GM21423 (cell line): ENCODE data around the gene LDLR.
"Not testable (repeated sequence)": the region's sequence is repeated elsewhere in the genome, so short reads cannot be mapped to it uniquely, and the experiment has no call there.

Experiments used
- ATAC-seq: cut with Tn5 transposase; IDR thresholded peaks from one replicate; pipeline ENCODE4 v1.9.1; 2021; ENCODE audit warnings: mild to moderate bottlenecking, moderate library complexity; ENCODE audit not compliant: unreplicated experiment

The LDLR gene

DNA sequence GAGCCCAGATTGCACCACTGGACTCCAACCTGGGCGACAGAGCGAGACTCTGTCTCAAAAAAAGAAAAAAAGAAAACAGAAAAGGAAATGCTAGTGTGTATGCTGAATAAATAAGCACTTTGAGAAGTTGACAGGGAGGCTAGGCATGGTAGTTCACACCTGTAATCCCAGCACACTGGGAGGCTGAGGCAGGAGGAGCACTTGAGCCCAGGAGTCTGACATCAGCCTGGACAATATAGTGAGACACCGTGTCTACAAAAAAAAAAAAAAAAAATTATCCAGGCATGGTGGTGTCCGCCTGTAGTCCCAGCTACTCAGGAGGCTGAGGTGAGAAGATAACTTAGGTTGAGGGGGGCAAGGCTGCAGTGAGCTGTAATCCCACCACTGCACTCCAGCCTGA lies 19.1 kb upstream of the LDLR start:
- ATAC-seq: no peak

DNA sequence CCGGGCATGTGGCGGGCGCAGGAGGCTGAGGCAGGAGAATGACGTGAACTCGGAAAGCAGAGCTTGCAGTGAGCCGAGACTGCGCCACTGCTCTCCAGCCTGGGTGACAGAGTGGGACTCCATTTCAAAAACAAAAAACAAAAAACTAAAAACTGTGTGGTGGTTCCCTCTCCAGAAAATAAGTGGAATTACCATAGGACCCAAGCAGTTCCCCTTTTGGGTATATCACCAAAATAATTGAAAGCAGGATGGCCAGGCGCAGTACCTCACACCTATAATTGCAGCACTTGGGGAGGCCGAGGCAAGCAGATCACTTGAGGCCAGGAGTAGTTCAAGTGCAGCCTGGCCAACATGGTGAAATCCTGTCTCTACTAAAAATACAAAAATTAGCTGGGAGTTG lies 15.7 kb upstream of the LDLR start:
- no peak for ATAC-seq

DNA sequence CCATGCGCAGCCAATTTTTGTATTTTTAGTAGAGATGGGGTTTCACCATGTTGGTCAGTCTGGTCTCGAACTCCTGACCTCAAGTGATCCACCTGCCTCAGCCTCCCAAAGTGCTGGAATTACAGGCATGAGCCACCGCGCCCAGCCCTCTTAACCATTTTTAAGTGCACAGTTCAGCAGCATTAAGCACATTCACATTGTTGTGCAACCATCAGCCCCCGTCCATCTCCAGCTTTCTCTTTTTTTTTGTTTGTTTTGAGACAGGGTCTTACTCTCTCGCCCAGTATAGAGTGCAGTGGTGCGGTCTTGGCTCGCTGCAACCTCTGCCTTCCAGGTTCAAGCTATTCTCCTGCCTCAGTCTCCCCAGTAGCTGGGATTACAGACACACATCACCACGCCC lies 12.5 kb upstream of the LDLR start:
- ATAC-seq: not testable (repeated sequence)

DNA sequence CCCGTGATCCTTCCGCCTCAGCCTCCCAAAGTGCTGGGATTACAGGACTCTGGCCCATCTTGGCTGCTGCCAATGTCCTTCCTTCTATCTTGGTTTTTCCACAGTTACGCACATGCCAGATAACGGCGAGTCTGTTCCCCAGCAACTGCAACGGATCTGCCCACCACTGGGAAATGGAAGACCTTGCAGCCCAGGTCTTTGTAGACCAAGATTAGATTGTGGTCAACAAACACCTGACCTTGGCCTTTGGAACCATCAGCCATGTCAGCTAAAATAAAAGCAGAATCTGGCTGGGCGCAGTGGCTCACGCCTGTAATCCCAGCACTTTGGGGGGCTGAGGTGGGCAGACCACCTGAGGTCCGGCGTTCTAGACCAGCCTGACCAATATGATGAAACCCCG lies 10.4 kb upstream of the LDLR start:
- no peak for ATAC-seq

DNA sequence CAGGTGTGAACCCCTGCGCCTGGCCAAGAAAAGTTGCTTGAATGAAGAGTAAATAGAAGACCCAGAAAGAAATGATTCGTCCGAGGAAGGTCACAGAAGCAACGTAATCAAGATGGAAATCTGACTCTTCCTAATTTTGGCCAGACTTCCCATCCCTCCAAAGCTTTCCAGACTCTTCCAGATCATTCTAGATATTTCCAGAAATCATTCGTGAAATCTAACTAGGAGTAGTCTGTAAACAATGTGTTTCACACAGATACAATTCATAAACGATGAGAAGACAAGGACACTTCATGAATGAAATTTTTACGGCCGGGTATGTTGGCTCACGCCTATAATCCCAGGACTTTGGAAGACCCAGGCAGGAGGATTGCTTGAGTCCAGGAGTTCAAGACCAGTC lies 9.3 kb upstream of the LDLR start:
- ATAC-seq: no peak

DNA sequence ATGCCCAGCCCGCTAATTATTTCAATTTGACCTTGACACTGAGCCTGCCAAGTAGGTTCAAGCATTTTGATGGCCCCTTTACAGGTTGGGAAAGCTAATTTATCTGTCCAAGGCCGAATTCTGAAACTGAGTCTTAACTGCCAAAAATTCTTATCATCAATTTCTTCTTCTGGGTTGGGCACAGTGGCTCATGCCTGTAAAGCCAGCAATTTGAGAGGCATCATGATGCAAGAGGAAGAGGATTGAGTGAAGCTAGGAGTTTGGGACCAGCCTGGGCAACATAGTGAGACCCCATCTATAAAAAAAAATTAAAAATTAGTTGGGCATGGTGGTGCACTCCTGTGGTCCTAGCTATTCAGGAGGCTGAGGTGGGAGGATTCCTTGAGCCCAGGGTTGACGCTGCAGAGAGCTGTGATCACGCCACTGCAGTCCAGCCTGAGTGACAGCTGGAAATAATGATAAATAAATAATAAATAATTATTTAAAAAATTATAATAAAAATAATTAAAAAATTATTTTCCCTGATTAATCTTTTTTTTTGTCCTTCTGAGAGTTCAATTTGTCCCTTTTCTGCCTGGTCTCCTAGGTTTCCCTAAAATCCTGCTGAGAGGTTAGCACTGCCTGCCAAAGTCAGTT lies 1.3 kb upstream of the LDLR start:
- ATAC-seq: no peak

DNA sequence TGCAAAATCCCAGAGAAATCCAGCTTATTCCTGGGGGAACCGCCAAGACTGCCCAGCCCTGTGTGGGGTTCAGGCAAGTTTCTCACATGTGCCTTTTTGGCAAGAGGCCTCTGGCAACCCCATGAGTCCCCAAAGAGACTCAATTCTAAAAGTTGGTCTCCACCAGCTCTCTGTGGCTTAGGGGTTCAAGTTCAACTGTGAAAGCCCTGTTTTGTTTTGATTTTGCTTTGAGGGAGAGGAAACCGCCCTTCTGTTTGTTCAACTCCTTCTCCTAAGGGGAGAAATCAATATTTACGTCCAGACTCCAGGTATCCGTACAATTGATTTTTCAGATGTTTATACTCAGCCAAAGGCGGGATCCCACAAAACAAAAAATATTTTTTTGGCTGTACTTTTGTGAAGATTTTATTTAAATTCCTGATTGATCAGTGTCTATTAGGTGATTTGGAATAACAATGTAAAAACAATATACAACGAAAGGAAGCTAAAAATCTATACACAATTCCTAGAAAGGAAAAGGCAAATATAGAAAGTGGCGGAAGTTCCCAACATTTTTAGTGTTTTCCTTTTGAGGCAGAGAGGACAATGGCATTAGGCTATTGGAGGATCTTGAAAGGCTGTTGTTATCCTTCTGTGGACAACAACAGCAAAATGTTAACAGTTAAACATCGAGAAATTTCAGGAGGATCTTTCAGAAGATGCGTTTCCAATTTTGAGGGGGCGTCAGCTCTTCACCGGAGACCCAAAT lies 583 bp upstream of the LDLR start:
- ATAC-seq: no peak

DNA sequence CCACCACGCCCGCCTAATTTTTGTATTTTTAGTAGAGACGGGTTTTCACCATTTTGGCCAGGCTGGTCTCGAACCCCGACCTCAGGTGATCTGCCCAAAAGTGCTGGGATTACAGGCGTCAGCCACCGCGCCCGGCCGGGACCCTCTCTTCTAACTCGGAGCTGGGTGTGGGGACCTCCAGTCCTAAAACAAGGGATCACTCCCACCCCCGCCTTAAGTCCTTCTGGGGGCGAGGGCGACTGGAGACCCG lies 676 bp downstream of the LDLR start:
- not testable (repeated sequence) for ATAC-seq

DNA sequence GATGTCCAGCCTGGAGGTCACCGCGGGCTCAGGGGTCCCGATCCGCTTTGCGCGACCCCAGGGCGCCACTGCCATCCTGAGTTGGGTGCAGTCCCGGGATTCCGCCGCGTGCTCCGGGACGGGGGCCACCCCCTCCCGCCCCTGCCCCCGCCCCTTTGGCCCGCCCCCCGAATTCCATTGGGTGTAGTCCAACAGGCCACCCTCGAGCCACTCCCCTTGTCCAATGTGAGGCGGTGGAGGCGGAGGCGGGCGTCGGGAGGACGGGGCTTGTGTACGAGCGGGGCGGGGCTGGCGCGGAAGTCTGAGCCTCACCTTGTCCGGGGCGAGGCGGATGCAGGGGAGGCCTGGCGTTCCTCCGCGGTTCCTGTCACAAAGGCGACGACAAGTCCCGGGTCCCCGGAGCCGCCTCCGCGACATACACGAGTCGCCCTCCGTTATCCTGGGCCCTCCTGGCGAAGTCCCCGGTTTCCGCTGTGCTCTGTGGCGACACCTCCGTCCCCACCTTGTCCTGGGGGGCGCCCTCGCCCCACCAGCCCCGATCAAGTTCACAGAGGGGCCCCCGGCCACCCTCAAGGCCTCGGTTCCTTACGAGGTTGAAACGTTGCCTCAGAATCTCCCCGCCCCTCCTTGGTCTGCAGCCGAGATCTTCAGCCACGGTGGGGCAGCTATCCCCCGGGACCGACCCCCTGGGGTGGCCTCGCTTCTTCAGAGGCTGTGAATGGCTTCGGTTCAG lies 1.2 kb downstream of the LDLR start:
- ATAC-seq: peak; percentile 76

DNA sequence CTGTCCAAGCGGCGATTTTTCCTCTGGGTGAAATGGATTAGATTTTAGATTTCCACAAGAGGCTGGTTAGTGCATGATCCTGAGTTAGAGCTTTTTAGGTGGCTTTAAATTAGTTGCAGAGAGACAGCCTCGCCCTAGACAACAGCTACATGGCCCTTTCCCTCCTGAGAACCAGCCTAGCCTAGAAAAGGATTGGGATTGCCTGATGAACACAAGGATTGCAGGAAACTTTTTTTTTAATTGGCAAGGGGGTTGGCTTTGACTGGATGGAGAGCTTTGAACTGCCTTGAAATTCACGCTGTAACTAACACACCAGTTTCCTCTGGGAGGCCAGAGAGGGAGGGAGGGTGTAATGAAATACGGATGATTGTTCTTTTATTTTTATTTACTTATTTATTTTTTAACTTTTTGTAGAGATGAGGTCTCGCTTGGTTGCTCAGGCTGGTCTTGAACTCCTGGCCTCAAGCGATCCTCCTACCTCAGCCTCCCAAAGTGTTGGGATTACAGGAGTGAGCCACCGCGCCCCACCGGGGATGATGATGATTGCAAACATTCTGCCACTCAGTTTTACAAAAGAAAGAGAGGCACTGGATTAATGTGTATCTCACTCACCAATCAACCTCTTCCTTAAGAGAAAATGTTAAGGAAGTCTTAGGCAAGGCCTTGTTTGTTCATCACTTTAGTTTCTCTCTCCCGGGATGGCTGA lies 1.9 kb downstream of the LDLR start:
- no peak for ATAC-seq

DNA sequence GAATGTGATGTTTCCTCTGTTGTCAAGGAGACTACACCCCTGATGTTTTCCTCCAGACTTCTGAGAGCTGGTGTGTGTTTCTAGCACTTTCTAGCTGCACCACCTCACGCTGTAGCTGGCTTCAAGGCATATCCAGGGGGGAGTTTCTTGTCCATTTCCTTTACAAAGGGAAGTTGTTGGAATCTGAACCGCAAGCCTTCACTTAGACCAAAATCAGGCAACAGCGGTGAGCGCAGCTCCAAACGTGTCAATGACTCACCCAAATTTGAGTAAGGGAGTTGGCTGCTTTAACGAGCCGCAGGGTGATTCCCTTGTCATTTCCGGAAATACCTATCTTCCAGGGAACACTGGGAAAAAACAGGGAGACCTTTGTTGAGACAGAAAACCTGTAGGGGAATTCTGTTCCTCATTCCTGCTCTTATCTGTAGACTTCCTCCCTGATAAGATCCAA lies 2.5 kb downstream of the LDLR start:
- ATAC-seq: no peak

DNA sequence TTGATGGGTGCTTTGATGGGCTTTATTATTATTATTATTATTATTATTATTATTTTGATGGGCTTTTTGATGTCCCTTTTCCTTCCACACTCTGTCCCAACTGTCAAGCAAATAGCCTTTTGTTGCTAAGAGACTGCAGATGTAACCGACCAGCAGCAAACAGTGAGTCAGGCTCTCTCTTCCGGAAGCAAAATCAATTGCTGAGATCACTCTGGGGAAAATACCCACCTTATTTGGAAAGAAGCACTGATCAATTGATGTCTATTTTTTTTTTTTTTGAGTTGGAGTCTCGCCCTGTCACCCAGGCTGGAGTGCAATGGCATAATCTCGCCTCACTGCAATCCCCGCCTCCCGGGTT lies 2.9 kb downstream of the LDLR start:
- ATAC-seq: no peak

DNA sequence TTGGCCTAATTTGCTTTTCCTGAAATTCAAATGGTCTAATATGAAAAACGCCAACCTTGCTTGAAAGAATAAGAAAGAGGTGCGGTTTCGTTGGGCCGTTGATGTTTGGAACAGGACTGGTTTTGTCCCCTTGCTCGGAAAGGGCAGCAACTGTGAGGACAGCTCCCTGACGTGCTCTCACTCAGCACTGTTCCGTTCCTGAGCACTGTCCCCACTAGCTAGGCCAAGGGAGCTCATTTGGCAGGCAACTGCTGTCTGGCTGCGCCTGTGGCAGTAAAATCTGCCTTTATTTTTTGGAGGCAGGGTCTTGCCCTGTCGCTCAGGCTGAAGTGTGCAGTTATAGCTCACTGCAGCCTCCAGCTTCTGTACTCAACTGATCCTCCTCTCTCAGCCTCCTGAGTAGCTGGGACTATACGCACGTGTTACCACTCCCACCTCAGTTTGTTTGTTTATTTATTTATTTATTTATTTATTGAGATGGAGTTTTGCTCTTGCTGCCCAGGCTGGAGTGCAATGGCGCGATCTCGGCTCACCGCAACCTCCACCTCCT lies 4.5 kb downstream of the LDLR start:
- no peak for ATAC-seq

DNA sequence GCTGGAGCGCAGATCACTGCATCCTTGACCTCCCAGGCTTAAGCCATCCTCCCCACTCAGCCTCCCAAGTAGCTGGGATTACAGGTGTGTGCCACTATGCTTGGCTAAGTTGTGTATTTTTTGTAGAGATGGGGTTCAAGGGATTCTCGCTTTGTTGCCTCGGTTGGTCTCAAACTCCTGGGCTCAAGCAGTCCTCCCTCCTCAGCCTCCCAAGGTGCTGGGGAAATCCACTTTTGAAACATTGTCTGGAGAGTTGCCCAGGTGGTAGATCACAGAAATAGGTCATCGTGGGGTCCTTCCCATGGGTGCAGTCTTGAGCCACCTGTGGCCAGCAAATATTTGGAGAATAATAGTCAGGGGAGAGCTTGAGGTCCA lies 5.2 kb downstream of the LDLR start:
- ATAC-seq: no peak

DNA sequence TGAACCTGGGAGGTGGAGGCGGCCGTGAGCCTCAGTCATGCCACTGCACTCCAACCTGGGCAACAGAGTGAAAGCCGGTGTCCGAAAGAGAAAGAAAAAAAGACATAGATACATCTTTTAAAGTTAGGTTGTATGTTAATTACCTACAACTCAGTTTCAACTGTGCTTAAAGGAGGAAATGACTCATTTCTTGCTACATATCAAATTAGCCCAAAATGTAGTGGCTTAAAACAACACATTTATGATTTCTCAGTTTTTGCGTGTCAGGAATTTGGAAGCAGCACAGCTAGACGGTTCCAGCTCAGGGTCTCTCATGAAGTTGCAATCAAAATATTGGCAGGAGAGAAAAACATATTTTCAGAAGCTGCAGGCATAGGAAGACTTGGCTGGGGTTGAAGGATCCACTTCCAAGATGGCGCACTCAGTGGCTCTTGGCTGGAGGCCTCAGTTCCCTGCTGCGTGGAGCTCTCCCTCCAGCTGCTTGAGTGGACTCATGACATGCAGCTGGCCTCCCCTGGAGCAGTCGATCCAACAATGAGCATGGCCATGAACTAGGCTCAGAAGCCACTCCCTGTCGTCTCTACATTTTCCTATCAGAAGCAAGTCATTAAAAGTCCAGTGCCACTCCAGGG lies 7.1 kb downstream of the LDLR start:
- peak; percentile 47 for ATAC-seq

DNA sequence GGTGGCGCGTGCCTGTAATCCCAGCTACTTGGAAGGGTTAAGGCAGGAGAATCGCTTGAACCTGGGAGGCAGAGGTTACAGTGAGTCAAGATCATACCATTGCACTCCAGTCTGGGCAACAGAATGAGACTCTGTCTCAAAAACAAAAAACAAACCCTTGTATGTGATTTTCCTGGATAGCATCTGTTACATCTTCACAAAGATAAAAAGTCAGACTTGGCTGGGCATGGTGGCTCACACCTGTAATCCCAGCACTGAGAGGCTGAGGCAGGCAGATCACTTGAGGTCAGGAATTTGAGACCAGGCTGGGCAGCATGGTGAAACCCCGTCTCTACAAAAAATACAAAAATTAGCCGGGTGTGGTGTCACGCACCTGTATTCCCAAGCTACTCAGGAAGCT lies 8.1 kb downstream of the LDLR start:
- ATAC-seq: not testable (repeated sequence)

DNA sequence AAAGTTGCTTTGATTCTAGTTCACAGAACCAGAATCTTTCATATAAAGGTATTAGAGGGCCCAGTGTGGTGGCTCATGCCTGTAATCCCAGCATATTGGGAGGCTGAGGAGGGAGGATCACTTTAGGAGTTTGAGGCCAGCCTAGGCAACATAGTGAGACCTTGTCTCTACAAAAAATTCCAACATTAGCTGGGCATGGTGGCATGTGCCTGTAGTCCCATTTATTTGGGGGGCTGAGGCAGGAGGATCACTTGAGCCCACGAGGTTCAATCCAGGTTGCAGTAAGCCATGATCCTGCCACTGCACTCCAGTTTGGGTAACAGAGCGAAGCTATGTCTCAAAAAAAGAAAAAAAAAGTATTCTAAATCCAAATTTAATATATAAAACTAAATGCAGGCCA lies 9.1 kb downstream of the LDLR start:
- no peak for ATAC-seq

DNA sequence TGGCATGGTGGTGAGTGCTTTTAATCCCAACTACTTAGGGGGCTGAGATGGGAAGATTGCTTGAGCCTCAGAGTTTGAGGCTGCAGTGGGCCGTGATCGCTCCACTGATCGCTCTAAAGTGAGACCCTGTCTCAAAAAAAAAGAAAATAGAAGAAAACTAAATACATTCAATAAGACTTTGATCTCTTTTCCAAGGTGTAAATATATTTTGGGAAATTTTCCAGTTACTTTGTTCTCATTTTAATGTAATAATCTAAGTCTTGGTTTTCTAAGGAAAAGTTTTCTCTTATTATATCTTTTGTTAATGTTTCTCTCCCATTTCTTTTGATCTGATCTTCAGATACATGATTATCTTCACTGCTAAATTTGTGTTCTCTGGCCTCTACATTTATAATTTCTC lies 9.6 kb downstream of the LDLR start:
- no peak for ATAC-seq

DNA sequence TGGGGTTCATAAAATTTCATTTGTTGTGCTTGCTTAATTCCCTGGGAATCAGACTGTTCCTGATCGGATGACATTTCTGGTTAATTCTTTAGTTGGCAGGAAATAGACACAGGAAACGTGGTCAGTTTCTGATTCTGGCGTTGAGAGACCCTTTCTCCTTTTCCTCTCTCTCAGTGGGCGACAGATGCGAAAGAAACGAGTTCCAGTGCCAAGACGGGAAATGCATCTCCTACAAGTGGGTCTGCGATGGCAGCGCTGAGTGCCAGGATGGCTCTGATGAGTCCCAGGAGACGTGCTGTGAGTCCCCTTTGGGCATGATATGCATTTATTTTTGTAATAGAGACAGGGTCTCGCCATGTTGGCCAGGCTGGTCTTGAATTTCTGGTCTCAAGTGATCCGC lies 10.8 kb downstream of the LDLR start:
- ATAC-seq: no peak

DNA sequence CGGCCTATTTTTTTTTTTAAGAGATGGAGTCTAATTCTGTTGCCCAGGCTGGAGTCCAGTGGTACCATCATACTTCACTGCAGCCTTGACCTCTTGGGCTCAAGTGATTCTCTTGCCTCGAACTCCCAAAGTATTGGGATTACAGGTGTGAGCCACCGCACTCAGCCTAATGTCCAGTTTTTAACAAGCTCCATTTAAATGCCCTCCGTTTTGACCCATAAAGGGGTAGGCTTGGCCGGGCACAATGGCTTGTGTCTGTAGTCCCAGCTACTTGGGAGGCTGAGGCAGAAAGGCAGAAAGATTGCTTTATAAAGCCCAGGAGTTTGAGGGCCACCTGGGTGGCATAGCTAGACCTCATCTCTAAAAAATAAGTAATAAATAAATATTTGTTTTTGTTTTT lies 11.8 kb downstream of the LDLR start:
- no peak for ATAC-seq

DNA sequence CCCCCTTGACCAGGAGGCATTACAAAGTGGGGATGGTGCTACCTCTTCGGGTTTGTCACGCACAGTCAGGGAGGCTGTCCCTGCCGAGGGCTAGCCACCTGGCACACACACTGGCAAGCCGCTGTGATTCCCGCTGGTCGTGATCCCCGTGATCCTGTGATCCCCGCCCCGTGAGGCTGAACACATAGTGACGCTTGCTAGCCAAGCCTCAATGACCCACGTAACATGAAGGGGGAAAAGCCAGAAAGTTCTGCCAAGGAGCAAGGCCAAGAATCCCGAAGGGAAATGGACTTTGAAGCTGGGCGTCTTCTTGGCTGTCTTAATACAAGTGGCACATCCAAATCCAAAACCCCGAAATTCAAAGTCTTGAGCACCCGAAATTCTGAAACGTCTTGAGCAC lies 13.7 kb downstream of the LDLR start:
- ATAC-seq: no peak
